KMS-11 (cell line): ENCODE measurements around the gene IL3.

Source experiments
- H2AFZ ChIP-seq: fragments of 200-600 bp; sonication (generic); 2 replicates; pipeline ENCODE4 v1.6.1; 2016; ENCODE audit warnings: antibody characterized with exemption, mixed run types, low read depth
- H3K27ac ChIP-seq: fragments of 200-600 bp; sonication (generic); 2 replicates; pipeline ENCODE4 v1.6.1; 2016; ENCODE audit warnings: mild to moderate bottlenecking, mixed run types
- H3K27me3 ChIP-seq: fragments of 200-600 bp; sonication (generic); 2 replicates; pipeline ENCODE4 v1.6.1; 2017; ENCODE audit warnings: mild to moderate bottlenecking, low read depth, mixed run types, moderate library complexity; ENCODE audit not compliant: insufficient read depth
- H3K36me3 ChIP-seq: fragments of 200-600 bp; sonication (generic); 2 replicates; pipeline ENCODE4 v1.6.1; 2017; ENCODE audit warnings: mild to moderate bottlenecking, mixed run types; ENCODE audit not compliant: insufficient read depth
- H3K4me1 ChIP-seq: fragments of 200-600 bp; sonication (generic); 2 replicates; pipeline ENCODE4 v1.6.1; 2016; ENCODE audit warnings: mild to moderate bottlenecking, low read depth, mixed run types; ENCODE audit not compliant: poor library complexity, severe bottlenecking
- H3K4me2 ChIP-seq: fragments of 200-600 bp; sonication (generic); 2 replicates; pipeline ENCODE4 v1.7.0; 2016; ENCODE audit warnings: mild to moderate bottlenecking, mixed run types
- H3K4me3 ChIP-seq: fragments of 200-600 bp; sonication (generic); IDR thresholded peaks from 2 replicates; pipeline ENCODE4 v1.6.1; 2017; ENCODE audit warnings: low read depth, low read length, mixed read lengths; ENCODE audit not compliant: insufficient read depth
- H3K79me2 ChIP-seq: fragments of 200-600 bp; sonication (generic); 2 replicates; pipeline ENCODE4 v1.6.1; 2016; ENCODE audit warnings: low read depth, mixed run types; ENCODE audit not compliant: insufficient read depth
- H3K9ac ChIP-seq: fragments of 200-600 bp; sonication (generic); 2 replicates; pipeline ENCODE4 v1.6.1; 2016; ENCODE audit warnings: mild to moderate bottlenecking, mixed run types
- H4K20me1 ChIP-seq: fragments of 200-600 bp; sonication (generic); 2 replicates; pipeline ENCODE4 v1.6.1; 2016; ENCODE audit warnings: mild to moderate bottlenecking, mixed run types; ENCODE audit not compliant: insufficient read depth
- TF ChIP-seq, protein P1 (sequence below): fragments of 200-600 bp; sonication (generic); conservative IDR thresholded peaks from 2 replicates; pipeline ENCODE4 v1.6.1; 2017; ENCODE audit warnings: low read depth, mild to moderate bottlenecking, antibody characterized with exemption, low read length, moderate library complexity, mixed read lengths

IL3 gene

DNA sequence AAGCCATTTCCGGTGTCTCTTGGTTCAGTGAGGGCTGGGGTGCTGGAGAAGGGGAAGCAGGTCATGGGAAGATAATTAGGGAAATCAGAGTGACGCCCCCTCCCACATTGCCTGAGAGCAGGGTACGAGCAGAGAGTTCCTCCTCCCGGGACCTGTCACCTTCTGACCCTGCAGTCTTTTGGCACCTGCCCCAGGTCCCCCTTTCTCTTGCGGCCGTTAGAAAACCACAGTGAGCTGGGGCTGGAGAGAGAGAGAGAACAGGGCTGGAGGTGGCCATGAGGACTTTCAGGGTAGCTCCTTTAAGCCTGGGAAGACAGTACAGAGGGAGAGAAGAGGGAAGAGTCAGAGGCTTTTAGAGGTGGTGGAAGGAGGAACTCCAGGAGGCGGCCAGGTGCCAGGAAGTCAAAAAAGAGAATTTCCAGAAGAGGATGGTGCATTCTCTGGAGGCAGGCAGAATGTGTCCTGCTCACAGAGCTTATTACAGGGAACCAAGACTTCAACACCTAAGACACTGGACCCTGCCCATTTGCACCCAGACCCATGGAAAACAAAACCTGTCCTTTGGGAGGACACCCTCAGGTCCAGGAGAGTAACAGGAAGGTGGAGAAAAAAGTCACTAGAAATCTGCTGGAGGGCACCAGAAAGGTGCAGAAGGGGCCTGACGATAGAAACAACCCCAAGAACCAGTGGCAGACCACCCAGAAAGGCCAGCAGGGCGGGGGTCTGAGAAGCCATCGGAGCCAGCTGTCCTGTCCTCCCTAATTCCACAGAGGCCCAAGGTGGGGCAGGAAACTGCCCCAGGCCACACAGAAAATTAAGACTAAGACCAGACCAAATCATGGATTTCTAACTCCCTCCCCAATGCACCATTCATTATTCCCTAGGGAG, 42.5 kb upstream of the IL3 start:
- Histone ChIP-seq H3K27ac (no peak overlapping the region), H4K20me1 (0 out of 2 replicates have a peak, but pooled peaks cover 6% of the 10 kb centered on the region), H3K36me3 (no peaks in the 10 kb centered on the region), H3K4me3 (no peak overlapping the region), H3K9ac (no peak overlapping the region), H3K4me2 (peak overlapping the region; percentile 53), H3K79me2 (no peaks in the 10 kb centered on the region), H3K4me1 (peaks cover 59% of the 10 kb centered on the region), H3K27me3 (peaks cover 71% of the 10 kb centered on the region), H2AFZ (no peak overlapping the region)
- TF ChIP-seq, protein P1, sequence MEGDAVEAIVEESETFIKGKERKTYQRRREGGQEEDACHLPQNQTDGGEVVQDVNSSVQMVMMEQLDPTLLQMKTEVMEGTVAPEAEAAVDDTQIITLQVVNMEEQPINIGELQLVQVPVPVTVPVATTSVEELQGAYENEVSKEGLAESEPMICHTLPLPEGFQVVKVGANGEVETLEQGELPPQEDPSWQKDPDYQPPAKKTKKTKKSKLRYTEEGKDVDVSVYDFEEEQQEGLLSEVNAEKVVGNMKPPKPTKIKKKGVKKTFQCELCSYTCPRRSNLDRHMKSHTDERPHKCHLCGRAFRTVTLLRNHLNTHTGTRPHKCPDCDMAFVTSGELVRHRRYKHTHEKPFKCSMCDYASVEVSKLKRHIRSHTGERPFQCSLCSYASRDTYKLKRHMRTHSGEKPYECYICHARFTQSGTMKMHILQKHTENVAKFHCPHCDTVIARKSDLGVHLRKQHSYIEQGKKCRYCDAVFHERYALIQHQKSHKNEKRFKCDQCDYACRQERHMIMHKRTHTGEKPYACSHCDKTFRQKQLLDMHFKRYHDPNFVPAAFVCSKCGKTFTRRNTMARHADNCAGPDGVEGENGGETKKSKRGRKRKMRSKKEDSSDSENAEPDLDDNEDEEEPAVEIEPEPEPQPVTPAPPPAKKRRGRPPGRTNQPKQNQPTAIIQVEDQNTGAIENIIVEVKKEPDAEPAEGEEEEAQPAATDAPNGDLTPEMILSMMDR, result no peak

GRCh38 chr5:132019337-132019736, 41.1 kb upstream of the IL3 start:
- TF ChIP-seq, protein P1, result no peak
- Histone ChIP-seq H3K4me3 (no peak overlapping the region), H3K79me2 (no peaks in the 10 kb centered on the region), H3K27me3 (peaks cover 71% of the 10 kb centered on the region), H2AFZ (no peak overlapping the region), H3K27ac (peak overlapping the region; percentile 34; the same call in 1 of the 2 replicates), H3K9ac (no peak overlapping the region), H4K20me1 (0 out of 2 replicates have a peak, but pooled peaks cover 6% of the 10 kb centered on the region), H3K4me2 (peak overlapping the region; percentile 50), H3K36me3 (no peaks in the 10 kb centered on the region), H3K4me1 (peaks cover 59% of the 10 kb centered on the region)

DNA sequence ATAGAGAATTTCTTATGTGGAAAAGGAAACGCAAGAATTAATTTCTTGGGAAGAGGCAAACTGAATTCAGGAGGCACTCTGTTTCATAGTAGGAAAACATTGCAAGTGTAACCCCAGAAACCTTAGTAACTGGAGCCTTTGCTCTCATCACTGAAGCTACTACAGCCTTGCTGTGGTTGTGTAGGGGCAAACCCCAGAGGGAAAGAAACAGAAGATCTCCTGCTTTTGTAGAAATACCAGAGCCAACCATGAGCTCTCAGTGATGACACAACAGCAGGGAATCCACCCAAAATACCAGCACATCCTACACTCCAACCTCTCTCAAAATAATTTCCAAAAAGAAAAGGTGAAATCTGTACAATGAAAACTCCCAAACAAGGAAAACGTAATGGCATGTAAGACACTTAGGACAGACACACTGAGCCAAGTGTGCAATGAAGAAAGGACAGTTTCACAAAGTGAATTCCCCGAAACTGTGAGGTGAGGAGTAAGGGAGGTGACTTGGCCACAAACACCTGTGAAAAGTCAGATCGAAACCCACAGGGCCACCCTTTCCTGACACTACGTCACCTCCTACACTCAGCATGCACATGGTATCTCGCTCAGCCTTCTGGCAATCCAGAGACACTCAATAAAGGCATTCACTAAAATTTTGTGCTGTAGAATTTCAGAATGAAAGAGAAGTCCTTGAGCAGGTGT, 40.4 kb upstream of the IL3 start:
- H3K79me2 ChIP-seq, result no peaks in the 10 kb centered on the region
- peak overlapping the region; percentile 23; the same call in 1 of the 2 replicates for H3K9ac ChIP-seq
- H3K36me3 ChIP-seq, result no peaks in the 10 kb centered on the region
- peaks cover 59% of the 10 kb centered on the region for H3K4me1 ChIP-seq
- peak overlapping the region; percentile 50 for H3K4me2 ChIP-seq
- 0 out of 2 replicates have a peak, but pooled peaks cover 6% of the 10 kb centered on the region for H4K20me1 ChIP-seq
- H2AFZ ChIP-seq, result no peak overlapping the region
- H3K27ac ChIP-seq, result peak overlapping the region; percentile 34; the same call in 1 of the 2 replicates
- peaks cover 66% of the 10 kb centered on the region for H3K27me3 ChIP-seq
- no peak overlapping the region for H3K4me3 ChIP-seq
- TF ChIP-seq, protein P1, result no peak

- H3K9ac ChIP-seq, result peak overlapping the region; percentile 23; the same call in 1 of the 2 replicates
- no peak overlapping the region for H3K4me3 ChIP-seq
- H3K4me1 ChIP-seq, result peaks cover 59% of the 10 kb centered on the region
- no peaks in the 10 kb centered on the region for H3K36me3 ChIP-seq
- peaks cover 63% of the 10 kb centered on the region for H3K27me3 ChIP-seq
- no peaks in the 10 kb centered on the region for H3K79me2 ChIP-seq
- H3K4me2 ChIP-seq, result peak overlapping the region; percentile 50
- H2AFZ ChIP-seq, result no peak overlapping the region
- H3K27ac ChIP-seq, result peak overlapping the region; percentile 34; the same call in 1 of the 2 replicates
- 0 out of 2 replicates have a peak, but pooled peaks cover 6% of the 10 kb centered on the region for H4K20me1 ChIP-seq
- TF ChIP-seq, protein P1, result no peak
These were observed 39.7 kb upstream of the IL3 start for GRCh38 chr5:132020568-132021339.
